SIG-M5 treated with dmso at 0.1 percent for 504 hours (cell line): ENCODE data around the gene TMEM258.

Experiments
- DNase-seq: peaks from one replicate; lab custom pipeline; 2025; ENCODE audit not compliant: unreplicated experiment; lab: John Stamatoyannopoulos, UW

TMEM258 gene

GRCh38 chr11:61826930-61827570 is 34.7 kb upstream of the TMEM258 start:
- peak; percentile 47 for DNase-seq

DNA sequence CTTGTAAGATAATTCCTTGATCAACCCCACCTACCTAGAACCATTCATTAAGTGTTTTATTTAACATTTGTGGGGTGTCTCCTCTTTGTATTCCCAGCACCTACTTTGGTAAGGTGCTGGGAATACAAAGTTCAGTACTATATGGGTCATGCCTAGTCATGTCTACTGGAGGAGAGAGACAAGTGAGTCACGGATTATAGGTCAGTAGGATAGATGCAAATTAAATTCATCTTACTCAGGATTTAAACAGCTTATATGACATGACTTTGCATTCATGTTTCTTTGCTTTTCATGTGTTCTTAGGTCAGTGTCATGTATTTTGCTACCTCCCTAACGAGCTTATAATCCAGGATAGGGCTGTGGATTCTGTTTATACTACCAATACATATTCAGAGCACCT is 27.8 kb upstream of the TMEM258 start:
- no peak for DNase-seq

DNA sequence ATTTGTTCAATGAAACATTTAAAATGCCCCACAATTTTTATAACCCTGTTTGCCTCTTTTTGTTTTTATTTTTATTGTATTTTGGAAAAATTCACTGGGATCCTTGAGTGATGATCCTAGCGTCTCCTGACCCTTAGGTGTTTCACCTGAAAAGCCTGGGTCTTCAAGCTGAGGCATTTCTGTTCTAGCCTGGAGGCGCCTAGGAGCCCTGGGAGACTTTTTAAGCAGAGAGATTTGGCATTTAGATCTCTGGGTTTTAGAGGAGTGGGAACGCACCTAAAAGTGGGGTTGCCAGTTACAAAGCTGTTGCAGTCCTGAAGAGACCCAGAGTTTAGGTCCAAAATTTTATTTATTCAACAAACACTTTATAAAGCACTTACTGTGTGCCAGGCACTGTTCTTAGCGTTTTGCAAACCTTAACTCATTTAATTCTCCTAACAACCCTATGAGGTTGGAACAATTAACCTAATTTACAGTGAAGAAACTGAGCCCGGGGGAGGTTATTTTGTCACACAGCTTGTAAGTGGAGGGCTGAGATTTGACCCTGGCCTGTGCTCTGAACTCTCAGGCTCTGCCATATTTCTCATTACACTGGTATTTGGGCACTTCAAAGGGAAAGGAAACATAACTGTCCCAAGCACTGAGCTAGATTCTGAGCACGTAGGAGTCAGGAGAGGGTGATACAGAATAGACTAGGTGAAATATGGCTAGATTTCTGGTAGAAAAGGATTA is 25.2 kb upstream of the TMEM258 start:
- no peak for DNase-seq

DNA sequence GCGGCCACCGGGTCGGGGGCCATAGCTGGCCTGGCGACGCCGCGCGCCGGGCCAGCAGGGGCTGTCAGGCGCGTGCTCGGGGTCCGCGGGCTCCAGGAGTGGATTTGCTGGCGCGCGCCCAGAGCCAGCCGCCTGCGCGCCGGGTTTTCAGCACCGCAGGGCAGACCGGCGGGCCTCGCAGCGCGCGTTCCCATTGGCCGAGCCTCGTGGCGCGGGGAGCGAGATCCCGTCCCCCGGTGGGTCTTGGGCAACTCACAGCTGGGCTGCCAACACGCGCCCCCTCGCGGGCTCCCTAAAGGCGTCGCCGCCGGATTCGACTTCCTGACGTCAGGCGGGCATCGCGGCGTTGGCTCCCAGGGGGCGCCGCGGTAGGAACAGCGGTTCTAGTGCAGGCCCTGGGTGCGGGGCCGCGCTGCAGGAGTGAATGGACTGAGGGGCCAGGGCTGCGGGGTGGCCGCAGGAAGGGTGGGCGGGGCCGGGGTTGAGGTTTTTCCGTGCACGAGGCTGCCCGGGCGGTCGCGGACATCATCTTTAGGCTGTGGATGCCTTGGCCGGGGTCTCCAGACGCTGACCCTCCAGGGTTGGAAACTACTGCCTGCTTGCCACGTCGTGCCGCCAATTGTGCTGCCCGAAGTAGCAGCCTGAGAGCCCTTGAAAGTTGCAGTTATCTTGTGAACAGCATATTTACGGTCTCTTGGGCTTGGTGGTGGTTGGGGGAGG is 24.5 kb upstream of the TMEM258 start, which contains the start of gene FADS1:
Gene FADS1 (minus strand): TSS at position 268 of the 720 bp plus-strand sequence. CDS start 74 bp downstream, at position 194.
- peak; percentile 92 for DNase-seq

GRCh38 chr11:61815790-61816735 is 23.7 kb upstream of the TMEM258 start:
- peak; percentile 48 for DNase-seq

DNA sequence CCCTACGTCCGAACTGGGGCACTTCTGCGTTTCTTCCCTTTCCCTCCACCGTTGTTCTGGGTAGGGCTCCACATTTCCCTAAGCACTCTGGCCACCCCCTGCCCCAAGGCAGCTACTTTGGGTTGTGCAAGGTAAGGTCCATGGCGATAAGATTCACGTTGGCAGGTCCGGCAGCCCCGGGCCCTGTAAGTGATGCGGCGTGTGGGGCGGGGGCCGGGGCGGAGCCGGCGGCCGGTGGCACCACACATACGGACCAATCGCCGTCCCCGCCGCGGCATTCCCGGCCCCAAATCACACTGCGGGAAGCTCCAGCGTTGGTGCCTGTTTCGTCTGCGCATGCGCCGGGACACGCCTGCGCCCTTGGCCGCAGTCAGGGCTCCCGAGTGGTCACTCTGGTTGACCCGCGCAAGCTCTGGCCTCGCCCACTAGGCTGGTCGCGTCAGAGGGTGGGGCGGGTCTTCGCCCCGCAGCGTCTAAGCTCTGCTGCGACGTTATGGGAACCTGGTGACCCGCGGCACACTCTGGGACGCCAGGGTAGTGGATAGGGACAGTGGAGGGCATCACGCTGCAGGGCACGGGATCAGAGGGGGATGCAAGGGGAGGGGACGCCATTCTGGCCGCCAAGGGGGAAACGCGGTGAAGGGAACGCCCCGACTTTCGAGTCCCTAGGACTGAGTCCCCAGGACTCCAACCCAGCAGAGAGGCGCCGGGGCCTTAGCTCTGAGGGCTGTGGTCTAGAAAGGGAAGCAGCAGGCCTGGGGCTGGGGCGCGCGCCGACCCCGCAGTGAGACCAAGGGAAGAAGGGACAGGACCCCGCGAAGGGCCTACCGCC is 22.8 kb upstream of the TMEM258 start:
- DNase-seq: peak; percentile 65

- DNase-seq: no peak
These were observed 22.0 kb upstream of the TMEM258 start for GRCh38 chr11:61814247-61814957.

DNA sequence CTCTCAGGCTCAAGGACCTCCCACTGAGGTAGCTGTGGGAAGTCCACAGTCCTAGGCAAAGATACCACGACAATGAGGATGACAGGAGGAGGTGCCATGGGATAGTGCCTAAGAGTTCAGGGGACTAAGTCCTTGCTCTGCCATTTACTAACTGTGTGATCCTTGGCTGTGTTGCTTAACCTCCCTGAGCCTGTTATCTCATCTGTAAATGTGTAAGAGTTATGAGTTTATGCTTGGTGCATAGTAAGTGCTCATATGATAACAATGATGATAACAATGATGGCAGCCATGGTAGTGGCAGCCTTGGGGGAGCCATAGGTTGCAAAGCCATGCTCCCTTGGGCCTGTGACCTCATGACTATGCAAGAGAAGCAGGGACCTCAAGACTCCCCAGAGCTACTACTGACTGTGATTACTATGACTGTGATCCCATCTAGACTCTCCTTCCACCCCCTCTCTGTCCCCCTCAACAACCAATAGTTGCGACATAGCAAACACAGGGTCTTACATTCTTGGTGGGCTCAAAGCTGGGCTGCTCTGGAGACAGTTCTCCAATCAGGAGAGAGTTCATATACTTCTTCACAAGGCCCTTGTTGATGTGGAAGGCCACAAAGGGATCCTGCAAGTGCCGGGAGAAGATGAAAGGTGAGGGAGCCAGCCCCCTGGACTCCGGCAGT is 20.5 kb upstream of the TMEM258 start:
- no peak for DNase-seq

DNA sequence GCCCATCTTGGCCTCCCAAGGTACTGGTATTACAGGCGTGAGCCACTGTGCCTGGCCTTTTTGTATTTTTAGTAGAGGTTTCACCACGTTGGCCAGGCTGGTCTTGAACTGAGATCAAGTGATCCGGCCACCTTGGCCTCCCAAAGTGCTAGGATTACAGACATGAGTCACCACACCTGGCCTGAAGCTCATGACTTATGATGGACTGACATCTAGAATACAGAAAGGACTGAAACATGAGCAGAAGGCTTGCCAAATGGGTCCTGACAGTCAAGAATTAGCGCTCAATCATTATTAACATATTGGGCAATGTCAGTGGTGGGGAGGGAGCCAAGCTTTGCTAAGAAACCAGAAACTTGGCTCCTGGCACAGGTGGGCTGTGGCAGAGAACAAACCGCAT is 19.4 kb upstream of the TMEM258 start:
- DNase-seq: no peak

DNA sequence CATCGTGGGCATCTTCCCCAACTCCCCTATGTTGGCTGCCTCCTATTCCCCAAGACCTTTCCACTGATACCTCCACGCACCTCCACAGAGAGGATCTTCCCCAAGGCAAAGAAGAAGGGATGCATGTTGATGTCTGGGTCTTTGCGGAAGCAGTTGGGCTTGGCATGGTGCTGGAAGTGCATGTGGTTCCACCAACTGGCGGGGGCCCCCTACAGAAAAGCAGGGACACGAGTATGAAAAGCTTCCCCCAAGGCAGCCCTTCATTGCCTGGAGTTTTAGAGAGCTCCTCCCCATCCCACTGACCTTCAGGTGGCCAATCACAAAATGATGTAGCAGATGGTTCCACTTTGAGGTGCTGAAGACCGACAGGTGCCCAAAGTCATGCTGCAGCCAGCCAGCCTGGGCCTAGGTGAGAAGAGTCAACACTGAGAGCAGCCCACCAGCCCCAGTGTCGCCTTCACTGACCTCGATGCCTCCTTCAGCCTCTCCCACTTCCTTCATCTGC is 18.3 kb upstream of the TMEM258 start:
- DNase-seq: no peak

- no peak for DNase-seq
These were observed 14.4 kb upstream of the TMEM258 start for GRCh38 chr11:61806785-61807184.

GRCh38 chr11:61805146-61805545 is 12.7 kb upstream of the TMEM258 start:
- DNase-seq: peak; percentile 51

DNA sequence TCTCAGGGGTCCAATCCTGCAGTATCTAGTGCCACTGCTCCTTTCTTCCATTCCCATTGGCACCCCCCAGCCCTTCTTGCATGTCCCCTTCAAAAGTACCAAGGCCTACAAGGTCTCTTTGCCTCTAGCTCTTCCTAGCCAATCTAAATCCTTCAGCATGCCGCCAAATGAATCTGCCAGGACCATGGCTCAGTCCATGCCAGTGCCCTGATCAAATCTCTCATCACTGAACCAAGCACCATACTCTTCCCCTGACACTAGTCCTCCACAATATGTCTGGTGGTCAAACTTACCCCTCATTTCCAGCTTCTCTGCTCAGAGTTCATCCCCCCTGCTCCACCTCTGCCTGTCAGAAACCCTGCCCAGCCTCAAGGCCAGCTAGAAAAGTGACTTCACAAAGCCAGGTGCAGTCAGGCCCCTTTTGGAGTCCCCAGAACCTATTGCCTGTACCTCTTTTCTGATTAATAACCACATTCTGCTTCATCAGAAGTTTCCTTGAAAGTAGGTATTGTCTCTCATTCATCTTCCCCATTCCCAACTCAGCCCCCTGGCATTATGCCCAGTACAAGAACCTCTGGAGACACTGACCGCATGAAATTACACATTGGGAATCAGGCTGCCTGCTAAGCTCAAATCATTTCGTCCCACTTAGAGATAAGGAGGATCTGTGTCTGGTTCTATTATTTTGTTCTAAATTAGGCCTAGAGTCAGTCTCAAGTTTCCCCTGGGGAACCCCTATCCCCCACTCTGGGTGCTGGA is 11.7 kb upstream of the TMEM258 start:
- no peak for DNase-seq

GRCh38 chr11:61802605-61803004 is 10.2 kb upstream of the TMEM258 start:
- DNase-seq: no peak

GRCh38 chr11:61800331-61801281 is 8.2 kb upstream of the TMEM258 start:
- no peak for DNase-seq

DNA sequence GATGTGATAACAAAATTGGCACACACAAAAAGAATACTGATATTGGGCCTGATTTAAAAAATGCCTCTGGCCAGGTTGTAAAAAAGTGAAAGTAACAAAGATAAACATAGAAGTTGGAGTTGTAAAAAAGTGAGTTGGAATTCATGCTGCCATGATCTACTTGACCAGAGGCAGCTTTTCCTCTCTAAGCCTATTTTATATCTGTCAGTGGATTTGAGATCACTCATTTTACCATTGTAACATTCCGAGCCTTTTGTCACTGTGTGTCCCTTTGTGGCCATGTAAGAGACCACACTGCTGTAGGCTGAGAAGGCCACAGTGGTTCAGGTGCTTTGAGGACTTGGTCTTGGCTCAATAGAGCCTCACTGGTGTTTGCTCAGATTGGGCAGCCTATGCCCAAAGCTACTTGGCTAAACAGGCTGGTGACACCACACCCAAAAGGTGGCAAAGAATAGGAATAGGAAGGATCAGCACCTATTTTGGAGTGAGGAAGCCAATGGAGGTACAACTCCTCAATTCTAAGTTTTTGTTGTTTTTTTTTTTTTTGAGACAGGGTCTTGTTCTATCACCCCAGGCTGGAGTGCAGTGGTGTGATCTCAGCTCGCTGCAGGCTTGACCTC is 7.4 kb upstream of the TMEM258 start:
- DNase-seq: no peak
